ENCODE measurements around the gene MRAP2. TPM values are rescaled to one million over a fixed set of nuclear protein-coding genes. Genes with fewer than 3 reads are reported as not detected.

Gene MRAP2
- polyA plus RNA-seq, 4 donors, result 0.67 to 6.9 (median 1.5) TPM

- FAIRE-seq (no peak), DNase-seq (no peak)
- H3K27ac ChIP-seq (ENCODE audit: low read depth in 1 of 3, low read length in 2 of 3), result no peak overlapping the region
- WGBS, 3 donors, result 75 to 93% (median 87%) methylated on average over 5 of the region's 5 CpGs
- H3K27me3 ChIP-seq (ENCODE audit: control insufficient read depth in 3 of 3, insufficient read depth in 3 of 3, low read length in 3 of 3), result no peaks in the 10 kb centered on the region
- H3K9me3 ChIP-seq (ENCODE audit: control insufficient read depth in 2 of 2, insufficient read depth in 1 of 2, low read depth in 1 of 2, low read length in 1 of 2), result peaks cover 0 to 15% of the 10 kb centered on the region in 2 donors
- peaks cover 0 to 27% (median 5%) of the 10 kb centered on the region in 3 donors for H3K36me3 ChIP-seq (ENCODE audit: control insufficient read depth in 3 of 3, insufficient read depth in 2 of 3, low read depth in 1 of 3, low read length in 3 of 3)
- no peaks in the 10 kb centered on the region for H3K4me1 ChIP-seq (ENCODE audit: control insufficient read depth in 3 of 3, insufficient read depth in 2 of 3, low read depth in 1 of 3, low read length in 2 of 3)
- H3K4me3 ChIP-seq (ENCODE audit: low read depth in 1 of 3, low read length in 3 of 3), result no peak overlapping the region
These were observed 103.4 kb downstream of the MRAP2 start for GRCh38 chr6:84137051-84137375.

- no peak overlapping the region for H3K27ac ChIP-seq (ENCODE audit: low read depth in 1 of 3, low read length in 2 of 3)
- H3K4me1 ChIP-seq (ENCODE audit: control insufficient read depth in 3 of 3, insufficient read depth in 2 of 3, low read depth in 1 of 3, low read length in 2 of 3), result no peaks in the 10 kb centered on the region
- H3K36me3 ChIP-seq (ENCODE audit: control insufficient read depth in 3 of 3, insufficient read depth in 2 of 3, low read depth in 1 of 3, low read length in 3 of 3), result peaks cover 0 to 27% (median 5%) of the 10 kb centered on the region in 3 donors
- H3K27me3 ChIP-seq (ENCODE audit: control insufficient read depth in 3 of 3, insufficient read depth in 3 of 3, low read length in 3 of 3), result no peaks in the 10 kb centered on the region
- 77 to 96% (median 84%) methylated on average over 2 of the region's 2 CpGs for WGBS, 3 donors
- no peak for DNase-seq
- peaks cover 0 to 15% of the 10 kb centered on the region in 2 donors for H3K9me3 ChIP-seq (ENCODE audit: control insufficient read depth in 2 of 2, insufficient read depth in 1 of 2, low read depth in 1 of 2, low read length in 1 of 2)
- no peak for FAIRE-seq
- no peak overlapping the region for H3K4me3 ChIP-seq (ENCODE audit: low read depth in 1 of 3, low read length in 3 of 3)
These were observed 104.5 kb downstream of the MRAP2 start for GRCh38 chr6:84137989-84138575.

GRCh38 chr6:84139311-84139710, 105.7 kb downstream of the MRAP2 start:
- Histone ChIP-seq H3K9me3 (ENCODE audit: control insufficient read depth in 2 of 2, insufficient read depth in 1 of 2, low read depth in 1 of 2, low read length in 1 of 2) (peaks cover 0 to 4% of the 10 kb centered on the region in 2 donors), H3K27me3 (ENCODE audit: control insufficient read depth in 3 of 3, insufficient read depth in 3 of 3, low read length in 3 of 3) (no peaks in the 10 kb centered on the region), H3K4me3 (ENCODE audit: low read depth in 1 of 3, low read length in 3 of 3) (no peak overlapping the region), H3K36me3 (ENCODE audit: control insufficient read depth in 3 of 3, insufficient read depth in 2 of 3, low read depth in 1 of 3, low read length in 3 of 3) (peaks cover 0 to 17% (median 3%) of the 10 kb centered on the region in 3 donors), H3K4me1 (ENCODE audit: control insufficient read depth in 3 of 3, insufficient read depth in 2 of 3, low read depth in 1 of 3, low read length in 2 of 3) (no peaks in the 10 kb centered on the region), H3K27ac (ENCODE audit: low read depth in 1 of 3, low read length in 2 of 3) (no peak overlapping the region)
- DNase-seq (no peak), FAIRE-seq (no peak)

Other genes with a start within 250 kb of the MRAP2 start
- gene RIPPLY2, start 180.4 kb upstream of the MRAP2 start, polyA plus RNA-seq, result under 1 TPM in 2 of 4 donors, not detected in 2; 0.19 to 0.67 TPM
- 10 to 100 TPM; 10.0 to 15.4 (median 11.8) TPM for gene CYB5R4, start 174.1 kb upstream of the MRAP2 start, polyA plus RNA-seq
- 10 to 100 TPM in 1 of 4 donors, 1 to 10 TPM in 3; 2.4 to 10.8 (median 3.3) TPM for gene CEP162, start 193.9 kb downstream of the MRAP2 start, polyA plus RNA-seq

Data from small intestine (tissue), 7 donors.